WTC11 (cell line): ENCODE data around the gene SCEL. TPM values are rescaled to one million over a fixed set of nuclear protein-coding genes. Genes with fewer than 3 reads are reported as not detected.

Source experiments
- ATAC-seq: fragments of 200-7000 bp; cut with Tn5 transposase; 2 replicates; pipeline ENCODE4 v1.10.0; 2021; ENCODE audit warnings: mild to moderate bottlenecking, moderate library complexity
- CTCF ChIA-PET: fragments of 300-600 bp; sonication (Branson Sonifier 250); formaldehyde crosslinking; loops from one replicate; lab custom pipeline; 2021; ENCODE audit warnings: antibody characterized with exemption; lab: Charles Lee
- POLR2A ChIA-PET: fragments of 350-600 bp; sonication (Branson Sonifier 250); formaldehyde crosslinking; loops from one replicate; lab custom pipeline; 2021; ENCODE audit warnings: antibody characterized with exemption; lab: Charles Lee
- DNase-seq: peaks from one replicate; pipeline ENCODE4 v3.0.0; 2021; ENCODE audit warnings: low spot score
- H3K27ac Mint-ChIP-seq: 2 replicates; pipeline ENCODE4 v1.8.0; 2021; ENCODE audit warnings: mixed read lengths
- H3K27me3 Mint-ChIP-seq: 2 replicates; pipeline ENCODE4 v1.8.0; 2021; ENCODE audit warnings: low read depth, mild to moderate bottlenecking, moderate library complexity, mixed read lengths
- H3K36me3 Mint-ChIP-seq: 2 replicates; pipeline ENCODE4 v1.8.0; 2021; ENCODE audit warnings: mixed read lengths
- H3K4me1 Mint-ChIP-seq: 2 replicates; pipeline ENCODE4 v1.8.0; 2022; ENCODE audit warnings: mixed read lengths
- H3K4me3 Mint-ChIP-seq: 2 replicates; pipeline ENCODE4 v1.8.0; 2021; ENCODE audit warnings: mild to moderate bottlenecking, moderate library complexity, mixed read lengths
- H3K9me3 Mint-ChIP-seq: 2 replicates; pipeline ENCODE4 v1.8.0; 2021; ENCODE audit warnings: mixed read lengths
- GRHL2 ChIP-seq: fragments of 250-450 bp; sonication (Bioruptor Pico); IDR thresholded peaks from 2 replicates; pipeline ENCODE4 v1.8.0; 2022; ENCODE audit warnings: mild to moderate bottlenecking, moderate library complexity; ENCODE audit not compliant: insufficient replicate concordance, severe bottlenecking
- JAZF1 ChIP-seq: fragments of 250-450 bp; sonication (Bioruptor Pico); IDR thresholded peaks from 2 replicates; pipeline ENCODE4 v1.9.0; 2021; ENCODE audit warnings: moderate library complexity, mild to moderate bottlenecking, inconsistent platforms
- MLX ChIP-seq: sonication (generic); formaldehyde crosslinking; IDR thresholded peaks from 2 replicates; pipeline ENCODE4 v1.8.1; 2023; ENCODE audit warnings: mild to moderate bottlenecking, missing genetic modification reagents, moderate library complexity
- MYBL2 ChIP-seq: sonication (generic); formaldehyde crosslinking; IDR thresholded peaks from 2 replicates; pipeline ENCODE4 v1.8.1; 2023; ENCODE audit warnings: mild to moderate bottlenecking, moderate library complexity, missing genetic modification reagents
- ZNF263 ChIP-seq: sonication (generic); formaldehyde crosslinking; IDR thresholded peaks from 2 replicates; pipeline ENCODE4 v1.8.1; 2022; ENCODE audit warnings: low read depth, mild to moderate bottlenecking, moderate library complexity, missing genetic modification reagents
- total RNA-seq: library from RNA; stranded (reverse); gene quantifications from 3 replicates; pipeline ENCODE4 v1.2.3, GENCODE V29; 2021
- TF ChIP-seq, protein P1 (sequence below): sonication (generic); formaldehyde crosslinking; conservative IDR thresholded peaks from 2 replicates; pipeline ENCODE4 v1.8.1; 2023; ENCODE audit warnings: mild to moderate bottlenecking, low read depth, missing genetic modification reagents, moderate library complexity
- TF ChIP-seq, protein P2 (sequence below): sonication (generic); formaldehyde crosslinking; IDR thresholded peaks from 2 replicates; pipeline ENCODE4 v1.8.1; 2023; ENCODE audit warnings: mild to moderate bottlenecking, missing genetic modification reagents, moderate library complexity

The SCEL gene
- total RNA-seq, 1 experiment from 2014 or later: not detected

DNA sequence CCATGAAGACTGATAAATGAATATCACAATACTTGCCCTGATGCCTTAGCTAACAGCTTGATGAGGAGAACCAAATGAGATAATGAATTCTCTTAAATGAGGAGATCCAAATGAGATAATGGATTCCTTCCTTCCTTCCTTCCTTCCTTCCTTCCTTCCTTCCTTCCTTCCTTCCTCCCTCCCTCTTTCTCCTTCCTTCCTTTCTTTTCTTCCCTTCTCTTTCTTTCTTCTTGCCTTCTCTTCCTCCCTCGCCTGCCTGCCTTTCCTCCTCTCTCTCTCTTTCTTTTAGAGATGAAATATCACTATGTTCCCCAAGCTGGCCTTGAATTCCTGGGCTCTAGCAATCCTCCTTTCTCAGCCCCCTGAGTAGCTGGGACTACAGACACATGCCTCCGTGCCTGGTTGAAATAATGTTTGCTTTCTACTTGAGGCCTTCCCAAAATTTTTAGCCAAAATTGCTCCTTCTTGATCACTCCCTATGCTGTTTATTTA is 158.0 kb downstream of the SCEL start:
- H3K36me3 Mint-ChIP-seq: no peaks in the 10 kb centered on the region
- ChIA-PET CTCF (no interaction called here), POLR2A (no interaction called here)
- peaks cover 19% of the 10 kb centered on the region for H3K4me1 Mint-ChIP-seq
- TF ChIP-seq ZNF263 (CRISPR knock-in tag): no peak
- TF ChIP-seq, protein P1, sequence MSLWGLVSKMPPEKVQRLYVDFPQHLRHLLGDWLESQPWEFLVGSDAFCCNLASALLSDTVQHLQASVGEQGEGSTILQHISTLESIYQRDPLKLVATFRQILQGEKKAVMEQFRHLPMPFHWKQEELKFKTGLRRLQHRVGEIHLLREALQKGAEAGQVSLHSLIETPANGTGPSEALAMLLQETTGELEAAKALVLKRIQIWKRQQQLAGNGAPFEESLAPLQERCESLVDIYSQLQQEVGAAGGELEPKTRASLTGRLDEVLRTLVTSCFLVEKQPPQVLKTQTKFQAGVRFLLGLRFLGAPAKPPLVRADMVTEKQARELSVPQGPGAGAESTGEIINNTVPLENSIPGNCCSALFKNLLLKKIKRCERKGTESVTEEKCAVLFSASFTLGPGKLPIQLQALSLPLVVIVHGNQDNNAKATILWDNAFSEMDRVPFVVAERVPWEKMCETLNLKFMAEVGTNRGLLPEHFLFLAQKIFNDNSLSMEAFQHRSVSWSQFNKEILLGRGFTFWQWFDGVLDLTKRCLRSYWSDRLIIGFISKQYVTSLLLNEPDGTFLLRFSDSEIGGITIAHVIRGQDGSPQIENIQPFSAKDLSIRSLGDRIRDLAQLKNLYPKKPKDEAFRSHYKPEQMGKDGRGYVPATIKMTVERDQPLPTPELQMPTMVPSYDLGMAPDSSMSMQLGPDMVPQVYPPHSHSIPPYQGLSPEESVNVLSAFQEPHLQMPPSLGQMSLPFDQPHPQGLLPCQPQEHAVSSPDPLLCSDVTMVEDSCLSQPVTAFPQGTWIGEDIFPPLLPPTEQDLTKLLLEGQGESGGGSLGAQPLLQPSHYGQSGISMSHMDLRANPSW (CRISPR knock-in tag): no peak
- TF ChIP-seq MYBL2 (CRISPR knock-in tag): no peak
- TF ChIP-seq JAZF1 (CRISPR knock-in tag): no peak
- TF ChIP-seq GRHL2 (CRISPR knock-in tag): no peak
- TF ChIP-seq, protein P2, sequence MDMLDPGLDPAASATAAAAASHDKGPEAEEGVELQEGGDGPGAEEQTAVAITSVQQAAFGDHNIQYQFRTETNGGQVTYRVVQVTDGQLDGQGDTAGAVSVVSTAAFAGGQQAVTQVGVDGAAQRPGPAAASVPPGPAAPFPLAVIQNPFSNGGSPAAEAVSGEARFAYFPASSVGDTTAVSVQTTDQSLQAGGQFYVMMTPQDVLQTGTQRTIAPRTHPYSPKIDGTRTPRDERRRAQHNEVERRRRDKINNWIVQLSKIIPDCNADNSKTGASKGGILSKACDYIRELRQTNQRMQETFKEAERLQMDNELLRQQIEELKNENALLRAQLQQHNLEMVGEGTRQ (CRISPR knock-in tag): no peak
- TF ChIP-seq MLX: no peak
- H3K9me3 Mint-ChIP-seq: no peaks in the 10 kb centered on the region
- ATAC-seq (no peak), DNase-seq (no peak)
- H3K27ac Mint-ChIP-seq: no peak overlapping the region
- H3K4me3 Mint-ChIP-seq: no peak overlapping the region
- peaks cover 7% of the 10 kb centered on the region for H3K27me3 Mint-ChIP-seq

Other genes with a start within 250 kb of the SCEL start
- 41.5 to 54.3 TPM (median 45.3 TPM) in 3 replicates for gene MYCBP2, start 208.6 kb upstream of the SCEL start, total RNA-seq
- 29.7 to 33.1 TPM (median 32.0 TPM) in 3 replicates for gene SLAIN1, start 162.0 kb downstream of the SCEL start, total RNA-seq